H9 (cell line): ENCODE data around the gene SLFN5. TPM values are rescaled to one million over a fixed set of nuclear protein-coding genes. Genes with fewer than 3 reads are reported as not detected.

Experiments
- DNase-seq: peaks from one replicate; pipeline ENCODE4 v3.0.0-alpha.2; 2017
- H2AFZ ChIP-seq: one replicate; pipeline ENCODE4 v1.6.1; 2013; ENCODE audit warnings: mild to moderate bottlenecking, low read length, control low read depth, moderate library complexity
- H2AK5ac ChIP-seq: 2 replicates; pipeline ENCODE4 v1.6.1; 2013; ENCODE audit warnings: low read length, control low read depth, mixed read lengths; ENCODE audit not compliant: insufficient read length
- H2BK120ac ChIP-seq: one replicate; pipeline ENCODE4 v1.6.1; 2013; ENCODE audit warnings: low read depth, mild to moderate bottlenecking, low read length, control low read depth, inconsistent platforms; ENCODE audit not compliant: poor library complexity, severe bottlenecking
- H2BK12ac ChIP-seq: 2 replicates; pipeline ENCODE4 v1.6.1; 2013; ENCODE audit warnings: low read length, control low read depth, mixed read lengths, low read depth; ENCODE audit not compliant: insufficient read length
- H2BK15ac ChIP-seq: 2 replicates; pipeline ENCODE4 v1.6.1; 2013; ENCODE audit warnings: low read depth, low read length, control low read depth
- H2BK20ac ChIP-seq: one replicate; pipeline ENCODE4 v1.6.1; 2013; ENCODE audit warnings: low read depth, mild to moderate bottlenecking, low read length, control low read depth, inconsistent platforms; ENCODE audit not compliant: poor library complexity, severe bottlenecking
- H2BK5ac ChIP-seq: 2 replicates; pipeline ENCODE4 v1.6.1; 2013; ENCODE audit warnings: low read length, control low read depth, mixed read lengths; ENCODE audit not compliant: insufficient read length
- H3K14ac ChIP-seq: 2 replicates; pipeline ENCODE4 v1.6.1; 2013; ENCODE audit warnings: low read length, control low read depth; ENCODE audit not compliant: insufficient read depth
- H3K18ac ChIP-seq: 2 replicates; pipeline ENCODE4 v1.6.1; 2013; ENCODE audit warnings: low read depth, mild to moderate bottlenecking, mixed read lengths, low read length, control low read depth; ENCODE audit not compliant: insufficient read length
- H3K23ac ChIP-seq: 2 replicates; pipeline ENCODE4 v1.6.1; 2013; ENCODE audit warnings: low read length, control low read depth, mixed read lengths, low read depth; ENCODE audit not compliant: insufficient read length
- H3K23me2 ChIP-seq: 2 replicates; pipeline ENCODE4 v1.6.1; 2013; ENCODE audit warnings: low read depth, mild to moderate bottlenecking, mixed read lengths, low read length, control low read depth; ENCODE audit not compliant: insufficient read length, poor library complexity, severe bottlenecking
- H3K27ac ChIP-seq: 2 replicates; pipeline ENCODE4 v1.5.1; 2013; ENCODE audit warnings: low read length, control low read depth, mixed read lengths, low read depth; ENCODE audit not compliant: insufficient read length
- H3K27me3 ChIP-seq: 2 replicates; pipeline ENCODE4 v1.6.1; 2013; ENCODE audit warnings: low read length, control low read depth, inconsistent platforms; ENCODE audit not compliant: insufficient read depth
- H3K4ac ChIP-seq: 2 replicates; pipeline ENCODE4 v1.6.1; 2013; ENCODE audit warnings: low read depth, mild to moderate bottlenecking, control low read depth, inconsistent platforms, low read length, moderate library complexity
- H3K4me1 ChIP-seq: 2 replicates; pipeline ENCODE4 v1.6.1; 2013; ENCODE audit warnings: low read length, control low read depth, inconsistent platforms; ENCODE audit not compliant: insufficient read depth
- H3K4me2 ChIP-seq: 2 replicates; pipeline ENCODE4 v1.6.1; 2013; ENCODE audit warnings: low read length, control low read depth, mixed read lengths; ENCODE audit not compliant: insufficient read length, insufficient read depth
- H3K56ac ChIP-seq: 2 replicates; pipeline ENCODE4 v1.6.1; 2013; ENCODE audit warnings: low read depth, mild to moderate bottlenecking, mixed read lengths, low read length, control low read depth; ENCODE audit not compliant: insufficient read length
- H3K79me1 ChIP-seq: 2 replicates; pipeline ENCODE4 v1.6.1; 2013; ENCODE audit warnings: low read depth, mild to moderate bottlenecking, moderate library complexity, low read length, control low read depth, inconsistent platforms; ENCODE audit not compliant: insufficient read depth, poor library complexity, severe bottlenecking
- H3K79me2 ChIP-seq: 2 replicates; pipeline ENCODE4 v1.6.1; 2013; ENCODE audit warnings: low read length, control low read depth, inconsistent platforms; ENCODE audit not compliant: insufficient read depth
- H3K9ac ChIP-seq: 2 replicates; pipeline ENCODE4 v1.6.1; 2013; ENCODE audit warnings: low read length, control low read depth, mixed read lengths; ENCODE audit not compliant: insufficient read length; ENCODE audit errors: extremely low read depth
- H3K9me3 ChIP-seq: one replicate; pipeline ENCODE4 v1.6.1; 2013; ENCODE audit warnings: low read depth, low read length, inconsistent platforms; ENCODE audit not compliant: control insufficient read depth
- H3T11ph ChIP-seq: one replicate; pipeline ENCODE4 v1.6.1; 2013; ENCODE audit warnings: mild to moderate bottlenecking, low read length, control low read depth, inconsistent platforms
- H4K20me1 ChIP-seq: one replicate; pipeline ENCODE4 v1.6.1; 2013; ENCODE audit not compliant: control insufficient read depth, insufficient read length, insufficient read depth
- H4K5ac ChIP-seq: 2 replicates; pipeline ENCODE4 v1.6.1; 2013; ENCODE audit warnings: low read depth, mild to moderate bottlenecking, mixed read lengths, low read length, control low read depth; ENCODE audit not compliant: insufficient read length
- H4K8ac ChIP-seq: replicated peaks from 2 replicates; pipeline ENCODE4 v1.6.1; 2013; ENCODE audit warnings: low read length, control low read depth, mixed read lengths, low read depth; ENCODE audit not compliant: insufficient read length
- H4K91ac ChIP-seq: 2 replicates; pipeline ENCODE4 v1.6.1; 2013; ENCODE audit warnings: low read depth, mild to moderate bottlenecking, moderate library complexity, mixed read lengths, low read length, control low read depth; ENCODE audit not compliant: insufficient read length
- H3K27ac Mint-ChIP-seq, 3 experiments: 2 replicates in 2 of 3; 3 replicates in 1 of 3; pipeline ENCODE4 v1.8.0; 2020 to 2021; ENCODE audit warnings: mixed read lengths in 3 of 3, mild to moderate bottlenecking in 1 of 3, moderate library complexity in 1 of 3
- H3K27me3 Mint-ChIP-seq: 2 replicates; pipeline ENCODE4 v1.8.0; 2021; ENCODE audit warnings: low read depth, mild to moderate bottlenecking, moderate library complexity, mixed read lengths
- H3K36me3 Mint-ChIP-seq, 3 experiments: 2 replicates in 2 of 3; 3 replicates in 1 of 3; pipeline ENCODE4 v1.8.0; 2020 to 2021; ENCODE audit warnings: low read depth in 3 of 3, mixed read lengths in 3 of 3; ENCODE audit not compliant: insufficient read depth in 1 of 3
- H3K4me1 Mint-ChIP-seq, 2 experiments: 2 replicates each; pipeline ENCODE4 v1.8.0; 2020; ENCODE audit warnings: mixed read lengths in 2 of 2
- H3K4me3 Mint-ChIP-seq, 2 experiments: 2 replicates in 1 of 2; 3 replicates in 1 of 2; pipeline ENCODE4 v1.8.0; 2020 to 2021; ENCODE audit warnings: mild to moderate bottlenecking in 2 of 2, mixed read lengths in 2 of 2, moderate library complexity in 1 of 2
- H3K9me3 Mint-ChIP-seq, 2 experiments: 2 replicates in 1 of 2; 3 replicates in 1 of 2; pipeline ENCODE4 v1.8.0; 2020; ENCODE audit warnings: mild to moderate bottlenecking in 2 of 2, mixed read lengths in 2 of 2, moderate library complexity in 1 of 2
- WGBS: extraction: QIAGEN DNeasy Blood & Tissue Kit; methylation state at CpG from one replicate; pipeline ENCODE4 v1.1.7; 2013; ENCODE audit warnings: missing lambda C conversion rate, low lambda C conversion rate, mixed read lengths; ENCODE audit not compliant: insufficient read length; ENCODE audit errors: extremely low coverage; 5-methylcytosine and 5-hydroxymethylcytosine counted together
- total RNA-seq: library from RNA; stranded (reverse); gene quantifications from 2 replicates; pipeline ENCODE4 v1.2.1, GENCODE V29; 2021
- TF ChIP-seq, protein P1 (sequence below): fragments of 200-600 bp; sonication (generic); conservative IDR thresholded peaks from 3 replicates; pipeline ENCODE4 v1.8.0; 2021; ENCODE audit warnings: antibody characterized with exemption, mild to moderate bottlenecking

Gene SLFN5
- total RNA-seq, 1 experiment from 2014 or later: 2.9 TPM

DNA sequence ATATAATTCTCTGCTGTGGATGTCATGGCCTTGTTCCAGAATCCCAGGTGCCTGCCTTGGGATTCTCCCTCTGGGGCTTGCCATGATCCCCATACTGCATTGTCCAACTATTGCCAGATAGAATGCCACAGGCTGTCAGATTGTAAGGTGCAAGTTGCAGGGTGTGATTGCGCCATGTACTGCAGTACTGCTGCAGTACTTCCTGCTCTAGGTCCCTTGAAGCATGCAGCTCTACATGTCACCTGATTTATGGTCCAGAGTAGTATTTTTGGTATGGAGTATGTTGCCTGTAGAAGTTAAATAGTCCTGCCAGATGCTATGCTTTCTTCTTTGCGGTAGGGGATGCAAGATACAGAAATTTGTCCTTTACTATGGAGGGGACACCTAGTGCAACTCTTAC lies 7.0 kb upstream of the SLFN5 start:
- H4K91ac ChIP-seq: no peak overlapping the region
- Mint-ChIP-seq H3K36me3 (no peaks in the 10 kb centered on the region; a peak in 1 of 7 replicates), H3K27ac (no peak overlapping the region), H3K27me3 (peaks cover 22% of the 10 kb centered on the region), H3K4me1 (no peaks in the 10 kb centered on the region), H3K4me3 (no peak overlapping the region), H3K9me3 (peaks cover 0 to 7% of the 10 kb centered on the region in 2 experiments; a peak in 2 of 5 replicates)
- no peak overlapping the region for H3K27ac ChIP-seq
- H2BK120ac ChIP-seq: no peak overlapping the region
- no peaks in the 10 kb centered on the region for H3K9me3 ChIP-seq
- no peaks in the 10 kb centered on the region for H3K79me1 ChIP-seq
- H2BK15ac ChIP-seq: no peak overlapping the region
- no peak overlapping the region for H3K4me2 ChIP-seq
- H2AFZ ChIP-seq: no peak overlapping the region
- H4K8ac ChIP-seq: no peak overlapping the region
- H3K56ac ChIP-seq: no peak overlapping the region
- no peak overlapping the region for H3K18ac ChIP-seq
- H4K20me1 ChIP-seq: no peaks in the 10 kb centered on the region
- no peak overlapping the region for H2BK20ac ChIP-seq
- no peak overlapping the region for H4K5ac ChIP-seq
- H2AK5ac ChIP-seq: no peak overlapping the region
- no peak for DNase-seq
- H3K79me2 ChIP-seq: no peaks in the 10 kb centered on the region
- H3K27me3 ChIP-seq: no peaks in the 10 kb centered on the region
- WGBS: no CpG with 5 or more reads among the region's 2 CpGs
- H3K14ac ChIP-seq: no peak overlapping the region
- no peak overlapping the region for H3K9ac ChIP-seq
- TF ChIP-seq, protein P1, sequence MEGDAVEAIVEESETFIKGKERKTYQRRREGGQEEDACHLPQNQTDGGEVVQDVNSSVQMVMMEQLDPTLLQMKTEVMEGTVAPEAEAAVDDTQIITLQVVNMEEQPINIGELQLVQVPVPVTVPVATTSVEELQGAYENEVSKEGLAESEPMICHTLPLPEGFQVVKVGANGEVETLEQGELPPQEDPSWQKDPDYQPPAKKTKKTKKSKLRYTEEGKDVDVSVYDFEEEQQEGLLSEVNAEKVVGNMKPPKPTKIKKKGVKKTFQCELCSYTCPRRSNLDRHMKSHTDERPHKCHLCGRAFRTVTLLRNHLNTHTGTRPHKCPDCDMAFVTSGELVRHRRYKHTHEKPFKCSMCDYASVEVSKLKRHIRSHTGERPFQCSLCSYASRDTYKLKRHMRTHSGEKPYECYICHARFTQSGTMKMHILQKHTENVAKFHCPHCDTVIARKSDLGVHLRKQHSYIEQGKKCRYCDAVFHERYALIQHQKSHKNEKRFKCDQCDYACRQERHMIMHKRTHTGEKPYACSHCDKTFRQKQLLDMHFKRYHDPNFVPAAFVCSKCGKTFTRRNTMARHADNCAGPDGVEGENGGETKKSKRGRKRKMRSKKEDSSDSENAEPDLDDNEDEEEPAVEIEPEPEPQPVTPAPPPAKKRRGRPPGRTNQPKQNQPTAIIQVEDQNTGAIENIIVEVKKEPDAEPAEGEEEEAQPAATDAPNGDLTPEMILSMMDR: no peak
- H3T11ph ChIP-seq: no peak overlapping the region
- H3K4me1 ChIP-seq: no peaks in the 10 kb centered on the region
- H2BK5ac ChIP-seq: no peak overlapping the region
- H3K4ac ChIP-seq: no peak overlapping the region
- H3K23me2 ChIP-seq: no peaks in the 10 kb centered on the region
- no peak overlapping the region for H3K23ac ChIP-seq
- no peak overlapping the region for H2BK12ac ChIP-seq
